HG02981 (cell line): ENCODE data around the gene LGALS3.
A peak's percentile ranks its signal among the peaks of the same experiment; 100 is the strongest.
"Not testable (repeated sequence)": the region's sequence is repeated elsewhere in the genome, so short reads cannot be mapped to it uniquely, and the experiment has no call there.

Source experiments
- ATAC-seq: cut with Tn5 transposase; IDR thresholded peaks from one replicate; pipeline ENCODE4 v1.9.1; 2021; ENCODE audit warnings: mild to moderate bottlenecking, moderate library complexity; ENCODE audit not compliant: unreplicated experiment

Gene LGALS3

DNA sequence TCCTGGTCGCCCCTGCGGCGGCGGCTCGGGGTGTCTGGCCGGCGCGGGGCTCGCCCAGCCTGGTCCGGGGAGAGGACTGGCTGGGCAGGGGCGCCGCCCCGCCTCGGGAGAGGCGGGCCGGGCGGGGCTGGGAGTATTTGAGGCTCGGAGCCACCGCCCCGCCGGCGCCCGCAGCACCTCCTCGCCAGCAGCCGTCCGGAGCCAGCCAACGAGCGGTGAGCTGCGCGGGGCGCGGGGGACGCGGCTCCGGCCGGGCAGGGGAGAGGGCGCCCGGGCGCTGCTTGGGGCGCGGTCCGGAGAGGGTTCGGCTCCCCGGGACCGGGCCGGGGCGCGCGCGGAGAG is at the start of gene LGALS3:
Gene LGALS3 (plus strand): TSS at position 167 of the 342 bp plus-strand sequence. CDS start 8,122 bp downstream, outside the sequence.
- peak; percentile 48 for ATAC-seq

DNA sequence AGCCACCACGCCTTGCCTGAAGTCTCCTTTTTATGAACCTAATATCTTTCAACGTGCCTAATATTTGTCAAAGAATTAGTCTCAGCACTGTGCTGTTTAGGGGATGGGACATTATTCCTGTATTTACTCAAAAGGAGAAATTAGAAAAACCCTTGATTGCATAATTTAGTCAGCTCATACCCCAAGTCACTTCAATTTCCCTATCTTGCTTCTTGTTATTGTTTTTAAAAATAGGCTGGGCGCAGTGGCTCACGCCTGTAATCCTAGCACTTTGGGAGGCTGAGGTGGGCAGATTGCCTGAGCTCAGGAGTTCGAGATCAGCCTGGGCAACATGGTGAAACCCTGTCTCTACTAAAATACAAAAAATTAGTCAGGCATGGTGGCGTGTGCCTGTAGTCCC is 49.1 kb upstream of the LGALS3 start:
- not testable (repeated sequence) for ATAC-seq

DNA sequence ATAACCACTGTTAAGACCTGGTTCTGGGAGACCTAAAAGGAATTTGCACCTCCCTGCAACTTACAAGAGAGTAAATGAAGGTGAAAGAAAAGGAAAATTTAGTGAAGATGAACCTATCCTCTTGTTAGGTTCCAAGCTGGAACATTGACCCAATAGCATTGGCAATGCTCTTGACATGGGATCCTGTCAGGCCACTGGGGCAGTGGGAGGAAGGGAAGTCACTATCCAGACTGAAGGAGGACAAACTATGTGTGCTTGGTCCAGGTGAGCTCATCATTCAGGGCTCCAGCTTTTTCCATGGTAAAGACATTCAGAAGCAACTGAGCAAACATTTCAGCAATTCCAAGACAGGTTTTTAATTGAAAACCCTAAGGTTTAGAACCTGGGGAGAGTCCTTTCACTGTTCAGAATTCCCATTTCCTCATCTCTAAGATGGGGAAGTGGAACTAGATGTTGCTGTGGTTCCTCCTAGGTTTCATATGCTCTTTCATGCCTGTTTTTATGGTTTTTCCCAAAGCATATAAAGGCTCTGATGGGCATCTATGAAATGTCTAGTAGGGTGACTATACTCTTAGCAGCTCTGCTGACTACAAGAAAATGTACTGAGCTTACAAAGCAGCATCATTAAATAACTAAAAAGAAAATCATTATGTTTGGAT is 44.5 kb upstream of the LGALS3 start:
- ATAC-seq, result no peak

DNA sequence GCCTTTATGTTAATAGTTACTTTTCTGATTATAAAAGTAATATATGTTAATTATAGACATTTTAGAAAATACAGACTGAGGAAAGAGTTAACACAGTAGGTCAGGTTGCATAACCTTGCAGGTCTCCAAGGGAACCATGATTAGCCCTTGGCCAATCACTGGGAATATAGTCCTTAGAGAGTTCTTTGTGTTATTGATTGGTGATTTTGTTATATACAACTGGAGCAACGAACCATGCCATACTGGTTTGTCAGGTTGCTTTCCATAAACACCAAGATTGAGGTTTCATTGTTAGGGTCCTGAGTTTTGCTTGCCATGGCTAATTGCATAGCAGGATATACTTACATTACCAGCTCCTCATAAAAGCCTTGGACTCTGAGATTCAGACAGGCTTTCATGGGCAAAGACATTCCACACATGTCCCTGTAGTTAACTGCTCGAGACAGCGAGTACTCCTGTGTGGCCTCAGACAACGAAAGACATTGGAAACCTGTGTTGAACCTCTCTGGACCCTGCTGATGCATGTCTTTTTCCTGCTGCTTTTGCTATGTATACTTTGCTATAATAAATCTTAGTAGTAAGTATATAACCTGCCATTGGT is 43.9 kb upstream of the LGALS3 start:
- no peak for ATAC-seq

DNA sequence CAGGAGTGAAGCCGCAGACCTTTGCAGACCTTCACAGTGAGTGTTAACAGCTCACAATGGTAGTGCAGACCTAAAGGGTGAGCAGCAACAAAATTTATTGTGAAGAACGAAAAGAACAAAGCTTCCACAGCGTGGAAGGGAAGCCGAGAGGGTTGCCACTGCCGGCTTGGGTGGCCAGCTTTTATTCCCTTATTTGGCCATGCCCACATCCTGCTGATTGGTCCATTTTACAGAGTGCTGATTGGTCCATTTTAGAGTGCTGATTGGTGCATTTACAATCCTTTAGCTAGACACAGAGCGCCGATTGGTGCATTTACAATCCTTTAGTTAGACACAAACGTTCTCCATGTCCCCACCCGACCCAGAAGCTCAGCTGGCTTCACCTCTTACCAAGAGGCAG is 42.1 kb upstream of the LGALS3 start:
- no peak for ATAC-seq

DNA sequence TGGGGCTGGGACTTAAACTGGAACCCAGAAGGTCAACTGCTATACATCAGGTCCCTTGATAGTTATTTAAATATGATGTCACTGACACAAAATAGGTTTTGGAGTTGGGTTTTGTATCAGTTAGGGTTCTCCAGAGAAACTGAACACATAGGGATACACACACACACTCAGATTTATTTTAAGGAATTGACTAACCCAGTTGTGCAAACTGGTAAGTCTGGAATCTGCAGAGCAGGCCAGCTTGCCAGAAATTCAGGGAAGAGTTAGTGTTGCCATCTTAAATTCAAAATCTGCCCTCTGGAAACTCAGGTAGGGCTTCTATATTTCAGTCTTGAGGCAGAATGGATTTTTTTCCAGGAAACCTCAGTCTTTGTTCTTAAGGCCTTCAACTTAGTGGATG is 40.7 kb upstream of the LGALS3 start:
- no peak for ATAC-seq

DNA sequence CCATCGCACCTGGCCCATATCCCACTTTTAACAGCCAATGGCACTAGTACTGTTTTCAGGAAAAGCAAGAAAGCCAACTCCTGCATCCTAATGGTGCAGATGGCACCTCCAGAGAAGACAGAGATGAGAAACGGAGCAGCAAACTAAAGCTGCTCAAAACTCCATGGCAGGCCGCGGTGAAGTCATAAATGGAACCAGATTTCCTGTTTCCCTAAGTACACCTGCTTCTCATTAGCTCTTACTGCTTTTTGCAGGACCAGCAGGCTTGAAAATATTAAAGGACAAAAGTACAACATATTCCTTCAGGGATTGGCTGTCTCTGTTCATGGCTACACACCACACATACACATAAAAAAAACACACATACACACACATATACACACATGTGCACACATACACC is 36.7 kb upstream of the LGALS3 start:
- no peak for ATAC-seq

DNA sequence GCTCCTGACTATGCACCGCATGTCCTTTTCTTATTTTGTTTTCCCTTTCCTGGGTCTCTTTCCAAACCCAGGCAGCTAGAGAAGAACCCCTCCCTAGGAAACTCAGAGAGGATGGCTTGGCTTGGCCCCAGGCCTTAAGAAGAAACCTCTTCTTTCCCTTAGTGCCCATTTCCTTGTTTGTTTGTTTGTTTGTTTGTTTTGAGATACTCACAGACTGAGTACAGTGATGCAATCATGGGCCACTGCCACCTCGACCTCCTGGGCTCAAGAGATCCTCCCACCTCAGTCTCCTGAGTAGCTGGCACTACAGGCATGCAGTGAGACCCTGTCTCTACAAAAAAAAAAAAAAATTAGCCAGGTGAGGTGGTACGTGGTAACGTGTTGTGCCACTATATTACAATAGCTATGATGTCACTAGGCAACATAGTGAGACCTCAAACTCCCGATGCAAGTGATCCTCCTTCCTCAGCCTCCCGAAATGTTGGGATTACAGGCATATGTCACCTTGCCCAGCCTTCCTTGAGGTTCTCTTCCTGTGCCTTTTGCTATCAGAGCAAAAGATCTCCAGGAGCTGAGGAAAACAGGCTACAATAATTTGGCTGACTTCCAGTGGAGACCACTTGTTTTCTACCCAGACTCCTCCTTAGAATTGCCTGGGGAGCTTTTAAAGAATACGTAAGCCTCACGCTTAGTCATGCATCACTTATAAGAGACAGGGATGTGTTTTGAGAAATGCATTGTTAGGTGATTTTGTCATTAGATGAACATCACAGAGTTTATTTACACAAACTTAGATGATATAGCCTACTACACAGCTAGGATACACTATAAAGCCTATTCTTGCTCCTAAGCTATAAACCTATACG is 34.5 kb upstream of the LGALS3 start:
- no peak for ATAC-seq

DNA sequence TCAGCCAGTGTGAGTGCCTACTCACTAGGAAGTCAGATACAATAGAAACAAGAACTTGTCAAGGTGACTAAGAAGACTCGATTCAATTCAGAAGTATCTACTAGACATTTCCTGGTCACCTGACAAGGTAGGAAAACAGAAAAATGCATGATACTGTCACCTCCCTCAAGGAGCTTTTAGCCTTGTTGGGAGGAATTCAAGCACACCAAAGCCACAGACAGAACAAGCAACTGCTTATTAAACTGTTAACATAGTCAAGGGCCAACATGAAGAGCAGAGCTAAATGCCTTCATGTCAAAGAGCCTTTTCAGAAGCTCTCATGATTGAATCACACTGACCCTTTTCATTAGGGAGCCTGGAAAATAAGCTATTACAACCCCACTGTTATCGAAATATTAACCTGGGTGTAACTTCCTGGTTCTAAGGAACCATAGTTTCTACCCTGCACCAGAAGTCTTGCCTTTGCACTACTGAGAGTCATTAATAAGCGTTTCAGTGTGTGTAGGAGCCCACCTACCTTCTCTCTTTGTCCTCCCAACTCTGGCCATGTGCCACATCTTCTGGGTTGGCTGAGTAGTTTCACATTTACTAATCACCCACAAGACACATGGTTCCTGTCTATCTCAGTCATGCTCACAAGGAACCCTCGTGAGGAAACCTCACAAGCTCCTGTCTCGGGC is 31.0 kb upstream of the LGALS3 start:
- ATAC-seq, result peak; percentile 62

DNA sequence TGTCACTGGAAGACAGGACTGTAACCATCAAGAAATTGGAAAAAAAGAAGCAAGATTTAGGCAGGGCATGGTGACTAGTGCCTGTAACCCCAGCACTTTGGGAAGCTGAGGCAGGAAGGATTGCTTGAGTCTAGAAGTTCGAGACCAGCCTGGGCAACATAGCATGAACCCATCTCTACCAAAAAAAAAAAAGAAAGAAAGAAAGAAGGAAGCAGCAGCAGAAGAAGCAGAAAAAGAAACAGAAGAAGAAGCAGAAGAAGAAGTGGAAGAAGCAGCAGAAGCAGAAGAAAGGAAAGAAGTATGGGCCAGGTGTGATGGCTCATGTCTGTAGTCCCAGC is 30.5 kb upstream of the LGALS3 start:
- ATAC-seq, result no peak

DNA sequence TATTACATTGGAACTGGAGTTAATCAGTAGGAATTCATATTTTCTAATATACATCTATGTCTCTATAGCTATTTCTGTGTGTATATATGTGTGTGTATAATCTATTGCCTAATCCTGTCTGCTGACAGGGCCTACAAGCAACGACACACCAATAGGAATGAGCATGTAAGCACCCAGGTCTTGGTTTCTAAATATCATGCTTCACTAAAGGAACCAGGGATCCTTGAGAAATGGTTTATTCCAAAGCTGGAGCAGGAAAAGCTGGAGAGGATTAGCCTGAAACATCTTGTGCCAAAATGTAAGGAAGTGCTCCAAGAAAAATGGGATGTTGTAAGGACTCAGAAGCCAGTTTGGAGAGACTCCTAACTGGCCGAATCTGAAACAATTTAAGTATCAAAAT is 29.3 kb upstream of the LGALS3 start:
- no peak for ATAC-seq

DNA sequence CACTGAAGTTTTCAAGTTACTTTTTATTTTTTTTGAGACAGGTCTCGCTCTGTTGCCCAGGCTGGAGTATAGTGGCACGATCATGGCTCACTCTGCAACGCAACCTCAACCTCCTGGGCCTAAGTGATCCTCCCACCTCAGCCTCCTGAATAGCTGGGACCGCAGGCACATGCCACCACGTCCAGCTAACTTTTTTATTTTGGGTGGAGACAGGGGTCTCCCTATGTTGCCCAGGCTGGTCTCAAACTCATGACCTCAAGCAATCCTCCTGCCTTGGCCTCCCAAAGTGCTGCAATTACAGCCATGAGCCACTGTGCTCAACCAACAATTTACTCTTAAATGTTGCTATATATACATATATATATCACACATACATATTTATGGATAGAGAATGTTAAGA is 27.4 kb upstream of the LGALS3 start:
- ATAC-seq, result no peak

DNA sequence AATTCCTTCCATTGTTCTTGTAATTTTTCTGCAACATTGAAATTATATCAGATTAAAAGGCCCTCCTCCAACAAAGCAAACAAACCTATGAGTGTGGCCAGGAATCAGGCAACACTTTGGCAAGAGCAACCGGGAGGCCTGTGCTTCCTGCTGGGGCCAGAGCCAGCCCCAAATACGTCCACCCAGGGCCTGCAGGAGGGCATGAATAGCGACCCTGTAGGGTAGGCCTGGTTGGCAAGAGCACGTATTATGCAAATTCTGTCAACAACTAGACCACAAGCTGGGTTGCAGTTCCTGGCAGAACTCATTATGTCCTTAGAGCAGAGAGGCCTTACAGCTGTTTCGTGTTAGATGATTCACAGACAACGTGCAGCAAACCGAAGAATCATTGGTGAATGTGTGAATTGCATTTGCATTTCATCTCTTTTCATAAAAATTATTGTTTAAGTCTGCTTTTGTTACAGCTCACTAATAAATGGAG is 26.9 kb upstream of the LGALS3 start:
- ATAC-seq, result peak; percentile 70

DNA sequence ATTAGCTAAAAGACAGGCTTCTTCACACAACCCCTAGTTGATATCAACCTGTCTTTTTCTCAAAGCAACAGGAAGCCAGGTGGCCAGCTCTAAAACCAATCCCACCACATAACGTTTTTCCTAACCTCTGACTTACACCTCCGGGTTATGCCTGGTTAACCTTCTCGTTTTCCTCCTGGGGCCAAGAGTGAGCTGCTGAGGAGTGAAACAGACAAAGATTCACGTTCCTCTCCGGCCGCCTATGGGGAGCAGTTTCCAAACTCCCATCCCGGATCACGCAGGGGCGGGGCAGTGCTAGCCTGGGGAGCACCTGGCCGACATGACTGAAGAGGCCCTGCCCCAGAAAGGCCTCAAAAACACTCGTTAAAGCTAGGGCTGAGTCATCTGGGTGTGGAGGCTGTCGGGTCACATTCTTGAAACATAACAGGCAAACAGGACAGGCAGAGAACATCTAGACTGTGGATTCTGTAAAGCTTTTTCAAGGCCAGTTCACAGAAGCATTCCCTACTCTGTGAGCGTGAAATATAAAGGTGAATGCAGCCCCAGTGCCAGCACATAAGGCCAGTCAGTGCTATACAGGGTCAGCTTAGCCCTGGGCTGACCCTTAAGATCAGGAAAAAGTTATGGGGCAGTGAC is 25.9 kb upstream of the LGALS3 start:
- ATAC-seq, result peak; percentile 31

DNA sequence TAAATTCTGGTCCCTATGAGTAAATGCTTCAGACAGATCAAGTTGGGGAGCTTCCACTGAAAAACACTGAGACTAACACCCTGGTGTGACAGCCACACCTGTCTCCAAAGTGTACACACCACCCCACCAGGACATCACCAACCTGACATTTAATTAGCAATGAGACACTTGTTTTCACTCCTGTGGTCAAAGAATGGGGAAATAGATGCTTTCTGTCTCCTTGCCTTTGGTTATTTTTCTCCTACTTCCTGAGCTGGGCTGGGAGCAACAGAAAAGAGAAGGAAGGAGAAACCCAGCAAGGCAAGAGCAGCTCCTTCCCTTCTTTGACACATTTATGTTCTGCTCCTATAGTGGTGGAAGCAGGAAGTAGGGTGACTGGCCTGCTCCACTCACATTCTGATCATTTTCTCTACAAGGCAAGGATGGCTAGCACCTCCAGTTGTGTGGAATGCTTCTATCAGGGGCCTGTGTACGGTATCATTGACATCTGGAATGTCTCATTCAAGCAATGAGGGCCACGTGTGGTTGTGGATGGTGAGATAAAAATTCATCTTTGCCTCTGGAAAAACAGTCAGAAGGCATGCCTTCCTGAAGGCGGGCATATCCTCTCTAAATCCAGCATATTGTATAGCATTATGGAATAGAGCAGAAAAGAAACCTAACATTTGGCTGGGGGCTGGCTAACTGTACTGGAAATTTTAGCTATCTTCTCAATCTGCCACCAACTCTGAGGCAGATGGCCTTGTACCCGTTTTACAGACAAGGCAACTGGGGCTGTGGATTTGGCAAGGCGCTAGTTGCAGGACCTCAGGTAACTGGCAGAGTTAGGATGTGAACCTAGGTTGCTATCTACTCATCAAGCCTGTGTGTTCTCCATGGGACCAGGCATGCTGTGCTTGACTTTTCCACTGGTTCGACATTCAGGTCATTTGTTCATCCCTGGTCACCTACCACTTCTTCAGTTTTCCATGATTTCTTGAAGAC is 24.8 kb upstream of the LGALS3 start:
- ATAC-seq, result no peak

DNA sequence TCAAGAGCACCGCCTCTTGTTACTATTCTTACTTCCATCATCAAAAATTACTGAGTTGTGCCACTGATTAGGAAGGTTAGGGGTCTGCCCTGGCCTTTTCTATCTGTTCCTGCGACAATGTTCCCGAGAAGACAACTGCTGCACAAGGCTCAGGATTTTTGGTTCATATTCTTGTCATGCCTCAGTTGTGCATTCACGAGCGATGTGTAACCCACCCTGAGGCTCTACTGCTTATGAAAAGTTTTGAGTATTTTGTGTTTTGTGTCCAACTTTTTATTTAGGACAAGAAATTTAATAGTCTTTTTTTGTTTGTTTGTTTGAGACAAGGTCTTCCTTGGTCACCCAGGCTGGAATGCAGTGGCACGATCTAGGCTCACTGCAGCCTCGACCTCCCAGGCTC is 23.1 kb upstream of the LGALS3 start:
- ATAC-seq, result no peak

DNA sequence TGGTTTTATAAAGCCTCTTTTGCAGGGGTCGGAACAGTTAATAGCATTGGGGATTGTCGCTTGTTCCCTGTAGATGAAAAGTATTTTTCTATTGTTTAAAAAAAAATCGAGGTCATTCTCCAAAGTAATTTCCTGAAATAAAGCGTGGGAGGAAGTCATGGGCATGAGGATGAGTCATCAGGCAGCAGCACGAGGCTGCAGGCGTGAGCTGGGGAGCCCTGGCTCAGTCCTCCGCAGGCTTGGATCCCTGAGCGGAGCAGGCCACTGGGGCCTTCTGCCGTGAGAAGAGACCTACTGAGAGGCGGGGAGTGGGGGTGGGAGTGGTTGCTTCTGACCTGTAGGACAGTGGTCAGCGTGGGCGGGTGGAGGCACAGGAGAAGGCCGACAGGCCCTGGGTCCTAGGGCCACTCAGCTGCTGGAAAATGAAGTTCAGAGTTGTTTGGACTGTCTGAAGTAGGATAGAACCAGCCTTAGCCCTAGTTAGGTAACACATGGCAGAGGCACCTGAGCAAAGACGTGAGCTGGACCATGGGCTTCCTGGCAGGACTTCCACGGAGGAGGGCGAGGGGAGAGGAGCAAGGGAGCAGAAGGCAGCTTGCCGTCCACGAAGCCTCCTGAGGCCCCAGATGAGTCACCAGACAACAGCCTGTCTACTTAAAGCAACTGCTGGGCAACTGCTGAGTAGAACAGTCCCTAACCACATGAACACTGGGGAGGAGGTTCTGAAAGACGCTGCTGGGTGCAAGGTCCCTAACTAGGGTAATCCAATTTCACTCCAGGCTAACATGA is 21.1 kb upstream of the LGALS3 start:
- ATAC-seq, result peak; percentile 69

DNA sequence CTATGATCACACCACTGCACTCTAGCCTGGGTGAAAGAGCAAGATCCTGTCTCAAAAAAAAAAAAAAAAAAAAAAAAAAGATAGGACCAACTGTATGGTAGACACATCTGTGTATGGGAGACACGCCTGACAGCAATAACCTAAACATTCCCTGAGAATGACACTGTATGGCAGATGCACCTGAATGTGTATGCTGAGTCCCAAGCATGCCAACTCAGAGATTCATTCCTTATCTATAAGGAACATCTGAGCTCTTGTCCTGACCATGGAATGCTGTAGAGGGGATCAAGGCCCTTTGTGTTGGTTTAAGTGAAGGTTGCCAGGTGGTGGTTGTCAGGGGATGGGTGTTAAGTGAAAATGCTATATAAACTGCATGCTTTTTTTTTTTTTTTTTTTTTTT is 19.2 kb upstream of the LGALS3 start:
- no peak for ATAC-seq

DNA sequence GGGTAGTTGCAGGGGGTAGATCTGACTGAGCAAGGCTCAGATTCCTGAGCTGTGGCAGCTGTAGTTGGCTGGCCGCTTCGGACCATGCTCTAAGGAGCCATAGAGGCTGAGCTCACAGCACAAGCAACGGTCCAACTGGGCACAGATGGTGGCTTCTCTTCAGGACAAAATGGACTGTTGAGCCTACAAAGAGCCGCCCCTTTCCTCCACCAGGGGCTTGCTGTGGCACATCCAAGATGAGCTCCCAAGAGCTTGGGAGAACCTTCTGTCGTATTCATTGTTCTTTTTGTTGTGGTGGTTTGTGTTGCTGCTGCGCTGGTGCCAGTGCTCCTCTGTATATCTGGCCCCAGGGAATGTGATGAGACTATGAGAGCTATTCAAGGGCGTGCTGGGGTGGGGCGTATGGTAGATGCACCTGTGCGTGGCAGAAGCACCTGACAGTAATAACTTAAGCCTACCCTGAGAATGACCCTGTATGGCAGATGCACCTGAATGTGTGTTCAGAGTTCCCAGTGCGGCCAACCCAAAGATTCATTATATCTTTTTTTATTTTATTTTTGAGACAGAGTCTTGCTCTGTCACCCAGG is 17.8 kb upstream of the LGALS3 start:
- no peak for ATAC-seq
